ENCODE data around the gene PHACTR3. TPM values are rescaled to one million over a fixed set of nuclear protein-coding genes. Genes with fewer than 3 reads are reported as not detected.

PHACTR3 gene
- total RNA-seq, 1 donor from 2014 or later, result 1.0 TPM

DNA sequence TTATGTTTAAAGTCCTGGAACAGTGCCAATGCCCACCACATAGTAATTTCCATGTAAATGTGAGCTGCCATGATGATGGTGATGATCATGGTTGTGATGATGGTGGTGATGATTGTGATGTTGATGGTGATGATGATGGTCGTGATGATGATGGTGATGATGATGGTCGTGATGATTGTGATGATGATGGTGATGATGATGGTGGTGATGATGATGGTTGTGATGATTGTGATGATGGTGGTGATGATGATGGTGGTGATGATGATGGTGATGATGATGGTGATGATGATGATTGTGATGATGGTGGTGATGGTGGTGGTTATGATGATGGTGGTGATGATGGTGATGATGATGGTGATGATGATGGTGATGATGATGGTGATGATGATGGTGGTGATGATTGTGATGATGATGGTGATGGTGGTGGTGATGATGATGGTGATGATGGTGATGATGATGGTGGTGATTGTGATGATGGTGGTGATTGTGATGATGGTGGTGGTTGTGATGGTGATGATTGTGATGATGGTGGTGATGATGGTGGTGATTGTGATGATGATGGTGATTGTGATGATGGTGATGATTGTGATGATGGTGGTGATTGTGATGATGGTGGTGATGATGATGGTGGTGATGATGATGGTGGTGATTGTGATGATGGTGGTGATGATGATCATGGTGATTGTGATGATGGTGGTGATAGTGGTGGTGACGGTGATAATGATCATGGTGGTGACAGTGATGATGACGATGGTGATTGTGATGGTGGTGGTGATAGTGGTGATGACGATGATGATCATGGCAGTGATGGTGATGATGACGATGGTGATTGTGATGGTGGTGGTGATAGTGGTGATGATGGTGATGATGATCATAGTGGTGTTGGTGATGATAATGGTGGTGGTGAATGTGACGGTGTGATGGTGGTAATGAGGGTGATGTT, 82.3 kb downstream of the PHACTR3 start:
- H3K4me3 ChIP-seq (ENCODE audit: low read length in 3 of 3), result no peak overlapping the region
- H3K36me3 ChIP-seq (ENCODE audit: control insufficient read depth in 3 of 3, insufficient read depth in 3 of 3, low read length in 3 of 3), result no peaks in the 10 kb centered on the region
- H3K9me3 ChIP-seq (ENCODE audit: control insufficient read depth in 3 of 3, low read length in 3 of 3), result no peaks in the 10 kb centered on the region
- H3K9ac ChIP-seq (ENCODE audit: low read depth in 1 of 3, low read length in 3 of 3), result no peak overlapping the region
- H3K27me3 ChIP-seq (ENCODE audit: control insufficient read depth in 3 of 3, insufficient read depth in 3 of 3, low read length in 3 of 3), result peaks cover 0 to 5% (median 4%) of the 10 kb centered on the region in 3 donors
- H3K4me1 ChIP-seq (ENCODE audit: control insufficient read depth in 3 of 3, insufficient read depth in 3 of 3, low read length in 3 of 3), result no peaks in the 10 kb centered on the region
- H3K27ac ChIP-seq (ENCODE audit: low read depth, low read length), result no peak overlapping the region

DNA sequence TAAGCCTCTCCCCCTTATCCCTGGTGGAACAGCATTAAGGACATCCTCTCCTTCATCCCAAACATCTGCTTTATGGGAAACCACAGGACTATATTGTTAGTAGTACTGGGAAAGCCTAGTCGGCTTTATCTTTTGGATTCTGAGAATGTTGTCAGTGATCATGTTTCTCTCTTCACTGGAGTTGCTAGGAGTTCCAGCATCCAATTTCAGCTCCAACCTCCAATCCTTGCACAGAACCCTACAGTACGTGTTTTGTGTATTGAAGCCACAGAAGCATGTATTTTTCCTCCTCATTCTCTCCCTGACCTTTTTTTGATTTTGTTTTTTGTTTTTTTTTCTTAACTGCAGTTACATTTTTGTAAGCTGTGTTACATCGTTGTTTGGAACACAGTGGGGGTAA, 84.0 kb downstream of the PHACTR3 start:
- no peak overlapping the region for H3K27ac ChIP-seq (ENCODE audit: low read depth, low read length)
- H3K4me1 ChIP-seq (ENCODE audit: control insufficient read depth in 3 of 3, insufficient read depth in 3 of 3, low read length in 3 of 3), result no peaks in the 10 kb centered on the region
- no peak overlapping the region for H3K9ac ChIP-seq (ENCODE audit: low read depth in 1 of 3, low read length in 3 of 3)
- no peaks in the 10 kb centered on the region for H3K36me3 ChIP-seq (ENCODE audit: control insufficient read depth in 3 of 3, insufficient read depth in 3 of 3, low read length in 3 of 3)
- H3K27me3 ChIP-seq (ENCODE audit: control insufficient read depth in 3 of 3, insufficient read depth in 3 of 3, low read length in 3 of 3), result peaks cover 0 to 4% (median 2%) of the 10 kb centered on the region in 3 donors
- H3K9me3 ChIP-seq (ENCODE audit: control insufficient read depth in 3 of 3, low read length in 3 of 3), result no peaks in the 10 kb centered on the region
- H3K4me3 ChIP-seq (ENCODE audit: low read length in 3 of 3), result no peak overlapping the region

DNA sequence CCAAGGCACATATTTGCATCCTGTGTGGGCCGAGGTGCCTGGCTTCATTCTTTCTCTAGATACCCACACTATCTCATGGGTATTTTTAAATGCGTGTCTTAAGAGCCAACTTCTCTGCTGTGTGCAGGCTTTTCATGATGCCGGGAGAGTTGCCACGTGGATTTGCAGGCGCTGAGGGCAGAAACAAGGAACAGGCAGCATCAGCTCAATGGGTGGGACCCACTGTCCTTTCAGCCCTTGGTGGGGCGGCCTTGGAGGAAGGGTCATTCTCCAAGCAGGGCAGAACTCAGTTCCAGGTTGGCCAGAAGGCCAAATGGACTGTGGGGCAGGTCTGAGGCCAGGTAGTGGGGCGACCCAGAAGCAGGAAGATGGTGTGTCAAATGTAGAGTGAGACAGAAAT, 84.7 kb downstream of the PHACTR3 start:
- Histone ChIP-seq H3K9me3 (ENCODE audit: control insufficient read depth in 3 of 3, low read length in 3 of 3) (no peaks in the 10 kb centered on the region), H3K9ac (ENCODE audit: low read depth in 1 of 3, low read length in 3 of 3) (no peak overlapping the region), H3K27me3 (ENCODE audit: control insufficient read depth in 3 of 3, insufficient read depth in 3 of 3, low read length in 3 of 3) (peaks cover 0 to 4% (median 2%) of the 10 kb centered on the region in 3 donors), H3K27ac (ENCODE audit: low read depth, low read length) (no peak overlapping the region), H3K4me1 (ENCODE audit: control insufficient read depth in 3 of 3, insufficient read depth in 3 of 3, low read length in 3 of 3) (no peaks in the 10 kb centered on the region), H3K36me3 (ENCODE audit: control insufficient read depth in 3 of 3, insufficient read depth in 3 of 3, low read length in 3 of 3) (no peaks in the 10 kb centered on the region), H3K4me3 (ENCODE audit: low read length in 3 of 3) (no peak overlapping the region)

DNA sequence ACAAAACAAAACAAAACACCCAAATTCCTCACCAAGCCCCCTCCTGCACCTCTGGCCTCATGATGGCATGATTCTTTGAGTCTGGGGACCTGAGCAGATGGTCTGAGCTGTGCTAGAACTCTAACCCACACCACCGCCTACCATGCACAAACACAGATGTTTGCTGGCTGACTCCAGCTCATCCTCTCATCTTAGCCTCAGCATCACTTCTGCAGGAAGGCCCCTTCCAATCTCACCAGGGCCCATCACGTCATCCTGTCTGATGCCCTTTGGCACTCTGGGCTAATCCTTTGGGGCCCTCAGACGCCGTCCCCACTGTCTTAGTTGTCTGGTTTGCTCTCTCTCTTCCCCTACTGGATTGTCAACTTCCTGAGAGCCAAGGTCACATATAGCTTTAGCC, 85.8 kb downstream of the PHACTR3 start:
- H3K9ac ChIP-seq (ENCODE audit: low read depth in 1 of 3, low read length in 3 of 3), result no peak overlapping the region
- no peaks in the 10 kb centered on the region for H3K4me1 ChIP-seq (ENCODE audit: control insufficient read depth in 3 of 3, insufficient read depth in 3 of 3, low read length in 3 of 3)
- no peak overlapping the region for H3K4me3 ChIP-seq (ENCODE audit: low read length in 3 of 3)
- peaks cover 0 to 4% (median 2%) of the 10 kb centered on the region in 3 donors for H3K27me3 ChIP-seq (ENCODE audit: control insufficient read depth in 3 of 3, insufficient read depth in 3 of 3, low read length in 3 of 3)
- H3K27ac ChIP-seq (ENCODE audit: low read depth, low read length), result no peak overlapping the region
- no peaks in the 10 kb centered on the region for H3K36me3 ChIP-seq (ENCODE audit: control insufficient read depth in 3 of 3, insufficient read depth in 3 of 3, low read length in 3 of 3)
- no peaks in the 10 kb centered on the region for H3K9me3 ChIP-seq (ENCODE audit: control insufficient read depth in 3 of 3, low read length in 3 of 3)

DNA sequence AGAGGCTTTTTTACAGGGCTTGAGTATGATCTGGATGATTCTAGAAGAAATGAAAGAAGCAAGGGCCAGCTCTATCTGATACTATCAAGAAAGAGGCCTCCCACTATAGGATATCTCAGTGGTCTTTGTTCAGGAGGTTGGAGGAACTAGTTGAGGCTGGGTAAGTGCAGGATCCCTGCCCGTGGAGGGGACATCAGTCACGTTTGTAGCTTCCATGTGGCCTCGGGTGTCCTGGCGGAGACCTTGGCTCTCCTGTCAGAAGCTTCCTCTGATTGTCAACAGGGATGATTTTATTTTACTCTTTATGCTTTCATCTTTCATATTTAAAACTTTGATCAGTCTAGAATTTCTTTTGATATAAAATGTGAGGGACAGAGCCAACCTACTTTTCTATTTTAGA, 86.6 kb downstream of the PHACTR3 start:
- Histone ChIP-seq H3K27ac (ENCODE audit: low read depth, low read length) (no peak overlapping the region), H3K4me1 (ENCODE audit: control insufficient read depth in 3 of 3, insufficient read depth in 3 of 3, low read length in 3 of 3) (no peaks in the 10 kb centered on the region), H3K36me3 (ENCODE audit: control insufficient read depth in 3 of 3, insufficient read depth in 3 of 3, low read length in 3 of 3) (no peaks in the 10 kb centered on the region), H3K9ac (ENCODE audit: low read depth in 1 of 3, low read length in 3 of 3) (no peak overlapping the region), H3K4me3 (ENCODE audit: low read length in 3 of 3) (no peak overlapping the region), H3K27me3 (ENCODE audit: control insufficient read depth in 3 of 3, insufficient read depth in 3 of 3, low read length in 3 of 3) (peaks cover 0 to 2% (median 0%) of the 10 kb centered on the region in 3 donors), H3K9me3 (ENCODE audit: control insufficient read depth in 3 of 3, low read length in 3 of 3) (no peaks in the 10 kb centered on the region)

DNA sequence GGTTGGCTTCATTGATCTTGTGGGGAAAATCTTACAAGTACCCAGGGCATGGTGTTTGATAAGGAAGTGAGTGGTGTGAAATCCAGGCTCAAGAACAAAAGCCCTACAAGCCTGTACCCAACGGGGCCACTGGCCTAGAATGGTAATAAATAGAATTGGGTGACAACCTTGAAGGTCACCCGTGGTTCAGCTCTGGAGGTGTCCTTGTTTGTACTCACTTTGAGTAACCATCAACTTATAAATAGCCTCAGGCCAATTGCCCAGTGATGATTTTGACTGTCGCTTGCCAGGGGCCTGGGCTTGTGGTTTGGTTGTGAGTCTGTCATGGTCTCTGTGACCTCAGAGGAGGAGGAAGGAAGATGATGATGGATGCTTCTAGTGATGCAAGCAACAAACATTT, 87.8 kb downstream of the PHACTR3 start:
- Histone ChIP-seq H3K27ac (ENCODE audit: low read depth, low read length) (no peak overlapping the region), H3K4me1 (ENCODE audit: control insufficient read depth in 3 of 3, insufficient read depth in 3 of 3, low read length in 3 of 3) (no peaks in the 10 kb centered on the region), H3K4me3 (ENCODE audit: low read length in 3 of 3) (no peak overlapping the region), H3K27me3 (ENCODE audit: control insufficient read depth in 3 of 3, insufficient read depth in 3 of 3, low read length in 3 of 3) (peaks cover 0 to 8% (median 7%) of the 10 kb centered on the region in 3 donors), H3K9ac (ENCODE audit: low read depth in 1 of 3, low read length in 3 of 3) (no peak overlapping the region), H3K9me3 (ENCODE audit: control insufficient read depth in 3 of 3, low read length in 3 of 3) (no peaks in the 10 kb centered on the region), H3K36me3 (ENCODE audit: control insufficient read depth in 3 of 3, insufficient read depth in 3 of 3, low read length in 3 of 3) (no peaks in the 10 kb centered on the region)

DNA sequence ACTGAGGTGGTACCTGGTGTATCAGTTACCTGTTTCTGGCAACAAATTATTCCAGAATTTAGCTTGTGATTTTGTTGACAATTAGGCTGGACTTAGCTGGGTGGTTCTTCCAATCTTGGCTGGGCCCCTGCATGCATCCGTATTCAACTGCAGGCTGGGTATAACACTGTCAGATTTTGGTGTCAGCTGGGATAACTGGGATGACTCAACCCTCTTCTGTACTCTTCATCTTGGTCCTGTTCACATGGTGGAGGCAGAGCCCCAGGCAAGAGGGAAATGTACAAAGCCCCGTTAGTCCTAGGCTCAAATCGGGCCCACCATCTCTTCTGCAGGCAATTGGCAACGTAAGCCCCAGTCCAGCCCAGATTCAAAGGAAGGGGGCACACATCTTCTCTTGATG, 89.2 kb downstream of the PHACTR3 start:
- Histone ChIP-seq H3K36me3 (ENCODE audit: control insufficient read depth in 3 of 3, insufficient read depth in 3 of 3, low read length in 3 of 3) (no peaks in the 10 kb centered on the region), H3K9me3 (ENCODE audit: control insufficient read depth in 3 of 3, low read length in 3 of 3) (no peaks in the 10 kb centered on the region), H3K27ac (ENCODE audit: low read depth, low read length) (no peak overlapping the region), H3K4me3 (ENCODE audit: low read length in 3 of 3) (no peak overlapping the region), H3K4me1 (ENCODE audit: control insufficient read depth in 3 of 3, insufficient read depth in 3 of 3, low read length in 3 of 3) (no peaks in the 10 kb centered on the region), H3K27me3 (ENCODE audit: control insufficient read depth in 3 of 3, insufficient read depth in 3 of 3, low read length in 3 of 3) (peaks cover 0 to 8% (median 8%) of the 10 kb centered on the region in 3 donors), H3K9ac (ENCODE audit: low read depth in 1 of 3, low read length in 3 of 3) (no peak overlapping the region)

DNA sequence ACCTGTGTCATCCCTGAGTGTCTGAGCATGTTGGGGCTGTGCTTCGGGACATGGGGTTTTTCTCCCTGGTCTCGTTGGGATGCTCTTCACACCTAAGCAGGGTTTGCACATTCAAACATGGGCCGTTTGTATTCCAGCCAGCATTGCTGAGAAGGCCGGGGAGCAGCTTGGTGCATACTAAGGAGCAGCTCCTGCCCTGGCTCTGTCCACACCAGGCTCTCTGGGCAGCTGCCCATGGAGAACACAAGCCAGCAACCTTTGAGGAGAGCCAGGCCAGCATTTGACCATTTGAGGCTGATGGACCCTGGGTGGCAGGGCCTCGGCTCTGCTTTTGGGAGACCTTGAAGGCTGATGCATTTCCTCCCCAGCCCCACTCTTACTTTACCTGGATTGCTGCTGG, 92.1 kb downstream of the PHACTR3 start:
- H3K27ac ChIP-seq (ENCODE audit: low read depth, low read length), result no peak overlapping the region
- no peaks in the 10 kb centered on the region for H3K4me1 ChIP-seq (ENCODE audit: control insufficient read depth in 3 of 3, insufficient read depth in 3 of 3, low read length in 3 of 3)

DNA sequence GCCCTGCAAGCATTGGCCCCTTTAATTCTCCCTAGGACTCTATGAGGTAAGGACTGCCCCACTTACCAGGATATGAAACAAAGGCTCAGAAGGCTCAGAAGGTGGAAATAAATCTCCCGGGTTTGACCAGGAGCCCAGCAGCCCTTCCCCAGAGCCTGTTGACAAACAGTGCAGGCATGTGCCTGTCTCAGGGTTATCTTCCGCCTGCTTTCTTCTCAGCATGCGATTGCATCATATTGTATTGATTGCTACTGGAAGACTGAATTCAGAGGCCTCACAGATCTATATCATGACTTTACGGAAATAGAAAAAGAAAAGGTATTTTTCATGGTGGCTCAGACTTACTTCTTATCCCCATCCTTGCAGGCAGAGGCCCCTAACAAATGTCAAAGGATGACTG, 92.7 kb downstream of the PHACTR3 start:
- Histone ChIP-seq H3K9ac (ENCODE audit: low read depth in 1 of 3, low read length in 3 of 3) (no peak overlapping the region), H3K36me3 (ENCODE audit: control insufficient read depth in 3 of 3, insufficient read depth in 3 of 3, low read length in 3 of 3) (no peaks in the 10 kb centered on the region), H3K27me3 (ENCODE audit: control insufficient read depth in 3 of 3, insufficient read depth in 3 of 3, low read length in 3 of 3) (peaks cover 0 to 8% (median 5%) of the 10 kb centered on the region in 3 donors), H3K4me3 (ENCODE audit: low read length in 3 of 3) (no peak overlapping the region), H3K27ac (ENCODE audit: low read depth, low read length) (no peak overlapping the region), H3K9me3 (ENCODE audit: control insufficient read depth in 3 of 3, low read length in 3 of 3) (no peaks in the 10 kb centered on the region), H3K4me1 (ENCODE audit: control insufficient read depth in 3 of 3, insufficient read depth in 3 of 3, low read length in 3 of 3) (no peaks in the 10 kb centered on the region)

More for the DNA sequence above, 92.1 kb downstream of the PHACTR3 start:
- Histone ChIP-seq H3K27me3 (ENCODE audit: control insufficient read depth in 3 of 3, insufficient read depth in 3 of 3, low read length in 3 of 3) (peaks cover 0 to 8% (median 5%) of the 10 kb centered on the region in 3 donors), H3K9ac (ENCODE audit: low read depth in 1 of 3, low read length in 3 of 3) (no peak overlapping the region), H3K36me3 (ENCODE audit: control insufficient read depth in 3 of 3, insufficient read depth in 3 of 3, low read length in 3 of 3) (no peaks in the 10 kb centered on the region), H3K4me3 (ENCODE audit: low read length in 3 of 3) (no peak overlapping the region), H3K9me3 (ENCODE audit: control insufficient read depth in 3 of 3, low read length in 3 of 3) (no peaks in the 10 kb centered on the region)

DNA sequence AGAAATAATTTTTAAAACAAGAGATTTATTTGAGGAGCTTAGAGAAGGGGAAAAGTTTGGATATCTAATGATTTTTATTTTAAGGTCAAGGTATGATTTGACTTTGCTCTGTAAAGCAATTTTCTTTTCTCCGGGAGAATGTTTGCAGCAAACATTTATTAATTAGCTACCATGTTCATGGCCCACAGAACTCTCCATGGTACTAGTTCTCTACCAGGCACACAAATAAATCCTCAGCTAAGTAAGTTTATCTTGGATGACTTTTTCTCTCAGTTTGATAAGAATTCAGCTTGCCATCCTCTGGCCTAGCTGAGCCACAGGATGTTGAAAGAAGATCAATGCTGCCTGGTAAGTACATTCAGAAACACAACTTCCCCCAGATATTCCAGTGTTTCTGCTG, 94.3 kb downstream of the PHACTR3 start:
- no peaks in the 10 kb centered on the region for H3K4me1 ChIP-seq (ENCODE audit: control insufficient read depth in 3 of 3, insufficient read depth in 3 of 3, low read length in 3 of 3)
- no peaks in the 10 kb centered on the region for H3K9me3 ChIP-seq (ENCODE audit: control insufficient read depth in 3 of 3, low read length in 3 of 3)
- H3K4me3 ChIP-seq (ENCODE audit: low read length in 3 of 3), result no peak overlapping the region
- H3K36me3 ChIP-seq (ENCODE audit: control insufficient read depth in 3 of 3, insufficient read depth in 3 of 3, low read length in 3 of 3), result no peaks in the 10 kb centered on the region
- no peak overlapping the region for H3K27ac ChIP-seq (ENCODE audit: low read depth, low read length)
- peaks cover 0 to 11% (median 8%) of the 10 kb centered on the region in 3 donors for H3K27me3 ChIP-seq (ENCODE audit: control insufficient read depth in 3 of 3, insufficient read depth in 3 of 3, low read length in 3 of 3)
- no peak overlapping the region for H3K9ac ChIP-seq (ENCODE audit: low read depth in 1 of 3, low read length in 3 of 3)
